ENCODE results near the gene ATRNL1.

DNA sequence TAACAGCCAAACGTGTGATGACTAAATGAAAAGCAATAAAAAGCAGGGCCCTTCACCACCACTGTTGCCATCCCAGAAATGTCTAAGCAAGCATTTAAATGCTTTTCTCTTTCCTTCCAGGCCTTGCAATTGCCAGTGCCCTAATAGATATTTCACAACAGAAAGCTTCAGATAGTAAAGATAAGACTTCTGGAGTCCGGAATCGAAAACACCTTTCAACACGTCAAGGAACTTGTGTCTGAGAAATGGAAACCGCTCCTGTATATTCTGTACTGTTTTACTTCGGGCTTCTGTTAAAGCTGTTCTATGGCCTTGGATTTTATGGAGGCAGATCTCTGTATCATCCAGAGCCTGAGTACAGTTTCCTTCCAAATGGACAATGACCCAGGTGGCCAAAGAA is 851.4 kb downstream of the ATRNL1 start:
- TF ChIP-seq EZH2 (IDR thresholded peaks at IDR 0.05): no peak
- TF ChIP-seq JUND (IDR thresholded peaks at IDR 0.05): no peak
